ENCODE results near the gene CDC6.

Gene CDC6

GRCh38 chr17:40325156-40326013 lies 37.7 kb downstream of the CDC6 start:
- DNase-seq, result no peak

GRCh38 chr17:40326014-40326831 lies 38.5 kb downstream of the CDC6 start:
- peak; percentile 33 to 37 for DNase-seq

DNA sequence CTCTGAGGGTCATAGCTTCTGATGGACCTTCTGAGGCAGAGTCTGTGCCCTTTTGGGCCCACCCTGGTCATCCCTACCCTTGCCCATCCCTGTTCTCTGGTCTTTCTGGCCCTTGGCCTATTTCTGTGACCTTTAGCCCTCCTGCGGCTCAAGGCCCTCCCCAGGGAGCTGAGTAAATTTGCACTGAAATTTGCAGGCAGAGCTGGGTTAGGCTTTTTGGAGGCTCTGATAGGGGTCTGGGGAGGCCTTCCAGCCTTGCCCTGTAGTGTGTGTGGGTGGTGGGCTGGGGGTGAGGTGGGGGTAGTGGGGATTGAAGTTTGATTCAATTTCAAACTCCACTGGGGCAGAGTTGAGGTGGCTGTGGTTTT lies 39.1 kb downstream of the CDC6 start:
- DNase-seq, result no peak

DNA sequence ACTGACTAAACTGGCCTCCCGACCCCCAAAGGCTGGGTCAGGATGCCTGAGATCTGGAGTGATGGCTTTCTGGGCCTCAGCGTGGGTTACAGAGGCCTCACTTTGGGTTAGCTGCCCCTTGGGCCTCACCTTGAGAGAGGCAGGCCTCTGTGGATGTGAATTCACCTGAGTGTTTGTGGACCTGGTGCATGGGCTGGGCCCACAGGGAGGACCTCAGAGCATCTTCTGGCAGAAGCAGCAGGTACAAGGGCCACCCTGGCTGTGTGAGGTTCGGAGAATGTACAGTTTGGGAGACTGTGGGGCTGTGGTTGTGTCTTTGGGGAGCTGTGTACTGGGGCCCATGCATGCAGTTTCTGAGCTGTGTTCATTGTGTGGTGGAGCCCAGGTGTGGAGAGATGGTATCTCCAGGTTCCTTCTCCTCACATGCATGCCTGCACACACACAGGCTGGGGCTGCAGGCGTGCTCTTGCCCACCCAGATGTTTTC lies 39.6 kb downstream of the CDC6 start:
- no peak for DNase-seq

DNA sequence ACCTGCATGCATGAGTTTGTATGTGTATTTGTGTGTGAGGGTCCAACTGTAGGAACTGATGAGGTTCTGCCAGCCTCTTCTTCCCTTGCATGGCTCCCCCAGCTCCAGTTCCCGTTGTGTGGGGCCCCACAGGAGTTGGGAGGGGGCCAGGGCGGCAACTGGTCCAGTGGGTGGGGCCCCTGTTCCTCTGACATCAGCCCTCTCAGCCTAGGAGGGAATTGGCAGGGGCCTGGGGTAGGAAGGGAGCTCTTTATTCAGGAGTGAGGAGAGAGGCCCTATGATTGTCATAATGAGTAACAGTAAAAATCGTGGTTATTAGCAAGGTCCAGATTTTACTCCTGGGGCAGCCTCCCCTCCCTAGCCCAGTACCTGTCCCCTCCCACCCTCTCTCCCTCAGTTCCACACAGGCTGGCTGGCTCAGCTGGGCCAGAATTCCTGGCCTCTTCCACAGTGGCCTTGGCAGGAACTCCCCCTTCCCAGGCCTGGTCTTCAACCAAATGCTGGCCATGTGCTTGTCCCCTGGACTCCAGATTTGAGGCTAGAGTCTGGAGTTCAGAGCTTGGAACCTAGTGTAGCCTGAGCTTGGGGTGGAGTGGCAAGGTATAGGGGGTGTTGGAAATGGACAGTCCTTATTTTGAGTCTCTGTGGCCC lies 40.2 kb downstream of the CDC6 start:
- no peak for DNase-seq

- DNase-seq, result peak in 1 of 2 experiments; percentile 17
These were observed 40.7 kb downstream of the CDC6 start for GRCh38 chr17:40328386-40328766.

DNA sequence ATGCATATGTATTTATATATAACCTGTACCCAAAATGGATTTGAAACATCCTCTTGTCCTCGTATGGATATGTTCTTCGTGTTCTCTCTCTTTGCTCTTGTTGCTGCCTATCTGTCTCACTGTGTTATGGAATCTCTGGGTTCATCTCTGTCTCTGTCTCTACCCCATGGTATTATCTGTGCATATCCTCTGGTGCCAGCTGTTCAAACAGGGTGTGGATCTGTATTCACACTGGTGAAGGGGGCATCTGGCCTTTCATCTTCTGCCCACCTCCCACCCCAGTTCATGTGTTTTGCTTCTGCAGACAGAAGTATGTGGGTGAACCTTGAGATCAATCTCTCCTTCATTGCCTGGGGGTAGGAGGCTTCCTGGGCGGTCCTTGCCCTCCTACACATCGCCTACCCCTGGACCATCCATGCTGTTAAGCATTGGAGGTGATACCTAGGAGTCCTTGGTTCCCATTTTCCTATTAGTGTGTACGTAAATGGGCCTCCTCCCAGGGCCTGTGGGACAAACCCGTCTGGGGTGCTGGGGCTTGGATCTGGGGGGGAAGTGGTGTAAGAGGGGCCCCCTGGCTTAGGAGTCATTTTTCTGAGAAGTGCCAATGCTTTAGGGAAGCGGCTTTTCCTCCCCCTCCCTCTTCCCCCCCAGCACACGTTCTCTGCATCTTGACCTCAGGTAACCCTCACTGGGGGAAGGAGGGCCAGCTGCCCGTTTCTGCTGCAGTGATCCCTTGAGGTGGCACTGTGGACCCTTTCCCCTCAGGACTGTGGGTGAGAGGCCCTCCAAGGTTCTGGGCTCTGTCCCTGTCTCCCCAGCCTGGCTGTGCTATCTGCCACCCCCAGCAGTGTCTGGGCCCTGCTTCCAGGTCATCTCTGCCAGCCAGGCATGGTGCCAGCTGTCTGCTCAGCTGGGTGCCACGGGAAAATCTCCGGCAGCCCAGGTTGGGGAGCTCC lies 42.4 kb downstream of the CDC6 start:
- peak; percentile 86 to 94 for DNase-seq

DNA sequence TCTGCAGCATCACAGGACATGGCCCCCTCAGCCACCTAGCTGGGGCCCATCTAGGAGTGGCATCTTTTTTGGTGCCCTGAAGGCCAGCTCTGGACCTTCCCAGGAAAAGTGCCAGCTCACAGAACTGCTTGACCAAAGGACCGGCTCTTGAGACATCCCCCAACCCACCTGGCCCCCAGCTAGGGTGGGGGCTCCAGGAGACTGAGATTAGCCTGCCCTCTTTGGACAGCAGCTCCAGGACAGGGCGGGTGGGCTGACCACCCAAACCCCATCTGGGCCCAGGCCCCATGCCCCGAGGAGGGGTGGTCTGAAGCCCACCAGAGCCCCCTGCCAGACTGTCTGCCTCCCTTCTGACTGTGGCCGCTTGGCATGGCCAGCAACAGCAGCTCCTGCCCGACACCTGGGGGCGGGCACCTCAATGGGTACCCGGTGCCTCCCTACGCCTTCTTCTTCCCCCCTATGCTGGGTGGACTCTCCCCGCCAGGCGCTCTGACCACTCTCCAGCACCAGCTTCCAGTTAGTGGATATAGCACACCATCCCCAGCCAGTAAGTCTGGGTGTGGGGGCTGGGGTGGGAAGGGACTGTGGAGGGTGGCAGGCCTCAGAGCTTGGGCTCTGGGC lies 43.3 kb downstream of the CDC6 start:
- no peak for DNase-seq

DNA sequence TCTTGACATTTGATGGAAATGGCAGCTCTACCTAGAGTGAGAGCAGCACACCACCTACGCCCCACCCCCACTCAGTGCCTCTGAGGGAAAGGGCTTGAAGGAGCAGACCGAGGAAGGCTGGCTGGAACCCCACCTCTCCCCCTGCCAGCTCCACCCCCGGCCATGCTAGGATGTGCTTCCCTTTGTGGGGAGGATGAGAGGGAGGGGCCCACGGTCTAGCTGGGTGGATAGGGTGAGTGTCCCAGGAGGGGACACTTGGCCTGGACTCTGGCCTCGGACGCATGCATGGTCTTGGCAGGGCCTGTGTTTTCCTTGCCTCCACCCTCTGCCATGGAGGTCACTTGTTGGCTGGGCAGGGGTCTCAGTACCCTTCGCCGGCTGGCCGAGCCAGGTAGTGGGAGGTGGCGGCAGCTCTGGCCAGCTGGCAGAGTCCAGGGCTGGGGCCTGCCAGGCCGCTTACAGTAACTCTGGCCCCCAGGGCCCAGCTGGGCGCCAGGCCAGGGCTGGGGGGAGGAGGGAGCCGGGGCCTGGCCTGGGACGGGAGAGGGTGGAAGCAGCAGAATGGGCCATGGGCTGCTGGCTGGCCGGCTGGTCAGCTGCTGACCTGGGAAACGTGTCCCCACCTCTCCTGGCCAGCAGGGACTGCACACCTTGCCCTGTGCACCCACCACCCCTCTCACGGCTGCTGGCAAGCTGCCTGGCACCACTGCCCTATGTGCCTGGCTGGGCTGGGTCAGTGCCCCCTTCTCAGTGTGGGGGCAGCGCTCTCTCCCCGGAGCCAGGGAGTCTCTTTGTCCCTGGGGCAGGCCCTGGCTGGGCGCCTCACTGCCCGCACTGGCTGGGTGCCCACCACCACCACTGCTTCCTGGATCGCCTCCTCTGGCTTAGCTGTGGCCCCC lies 44.3 kb downstream of the CDC6 start:
- no peak for DNase-seq

- peak; percentile 73 to 87 for DNase-seq
These were observed 46.2 kb downstream of the CDC6 start for GRCh38 chr17:40333781-40334448.

DNA sequence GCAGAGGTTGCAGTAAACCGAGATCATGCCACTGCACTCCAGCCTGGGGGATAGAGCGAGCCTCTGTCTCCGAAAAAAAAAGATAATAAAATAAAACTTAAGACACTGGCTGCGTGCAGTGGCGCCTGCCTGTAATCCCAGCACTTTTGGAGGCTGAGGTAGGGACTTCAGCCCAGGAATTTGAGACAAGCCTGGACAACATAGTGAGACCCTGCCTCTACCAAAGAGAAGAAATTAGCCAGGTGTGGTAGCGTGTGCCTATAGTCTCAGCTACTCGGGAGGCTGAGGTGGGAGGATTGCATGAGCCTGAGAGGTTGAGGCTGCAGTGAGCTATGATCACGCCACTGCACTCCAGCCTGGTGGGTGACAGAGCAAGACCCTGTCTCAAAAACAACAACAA lies 47.9 kb downstream of the CDC6 start:
- no peak for DNase-seq

- DNase-seq, result no peak
These were observed 49.7 kb downstream of the CDC6 start for GRCh38 chr17:40337351-40337750.

- DNase-seq, result peak; percentile 39 to 42
These were observed 50.4 kb downstream of the CDC6 start for GRCh38 chr17:40338058-40338457.

GRCh38 chr17:40338941-40339649 lies 51.4 kb downstream of the CDC6 start:
- DNase-seq, result no peak

- DNase-seq, result no peak
These were observed 52.6 kb downstream of the CDC6 start for GRCh38 chr17:40340327-40340726.

GRCh38 chr17:40340880-40341807 lies 53.5 kb downstream of the CDC6 start:
- DNase-seq, result no peak

- DNase-seq, result no peak
These were observed 54.3 kb downstream of the CDC6 start for GRCh38 chr17:40341808-40342503.

All from AML-193 (cell line).